IPS-NIHi11 (cell line): ENCODE data around the gene PDE4D.
A peak's percentile ranks its signal among the peaks of the same experiment; 100 is the strongest.
"Not testable (repeated sequence)": the region's sequence is repeated elsewhere in the genome, so short reads cannot be mapped to it uniquely, and the experiment has no call there.

Experiments used
- DNase-seq: peaks from one replicate; pipeline ENCODE4 v3.0.0; 2012; ENCODE audit warnings: mixed read lengths, low spot score

The PDE4D gene

DNA sequence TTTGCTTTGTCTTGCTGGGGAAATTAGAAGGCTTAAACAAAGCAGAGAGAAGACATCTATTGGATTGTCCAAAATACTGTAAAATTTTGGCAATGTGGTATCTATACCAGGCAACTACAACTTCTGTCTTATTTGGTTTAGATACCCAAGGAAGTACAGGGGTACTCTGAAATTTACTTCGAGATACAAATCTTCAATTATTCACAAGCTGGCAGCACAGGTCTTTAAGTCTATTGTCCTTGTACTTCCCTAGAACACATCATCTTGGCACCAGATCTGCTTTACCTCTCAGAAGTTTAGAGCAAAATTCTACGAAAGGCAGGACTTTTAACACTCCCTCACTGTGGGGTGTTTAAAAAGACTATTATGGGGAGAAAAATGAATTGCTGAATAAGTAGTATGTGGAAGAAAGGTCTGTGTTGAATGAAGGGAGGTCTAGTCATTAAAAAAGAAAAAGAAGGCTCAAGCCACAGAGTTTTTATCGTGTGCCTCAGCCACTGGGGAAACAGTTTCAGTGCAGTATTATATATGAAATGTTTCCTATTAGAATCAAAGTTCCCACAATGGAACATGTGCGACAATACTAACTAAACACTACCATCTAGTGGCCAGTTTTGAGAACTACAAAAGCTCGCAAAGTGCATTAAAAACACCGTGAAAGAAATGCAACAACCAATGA is 93.7 kb downstream of the PDE4D start:
- peak; percentile 37 for DNase-seq

DNA sequence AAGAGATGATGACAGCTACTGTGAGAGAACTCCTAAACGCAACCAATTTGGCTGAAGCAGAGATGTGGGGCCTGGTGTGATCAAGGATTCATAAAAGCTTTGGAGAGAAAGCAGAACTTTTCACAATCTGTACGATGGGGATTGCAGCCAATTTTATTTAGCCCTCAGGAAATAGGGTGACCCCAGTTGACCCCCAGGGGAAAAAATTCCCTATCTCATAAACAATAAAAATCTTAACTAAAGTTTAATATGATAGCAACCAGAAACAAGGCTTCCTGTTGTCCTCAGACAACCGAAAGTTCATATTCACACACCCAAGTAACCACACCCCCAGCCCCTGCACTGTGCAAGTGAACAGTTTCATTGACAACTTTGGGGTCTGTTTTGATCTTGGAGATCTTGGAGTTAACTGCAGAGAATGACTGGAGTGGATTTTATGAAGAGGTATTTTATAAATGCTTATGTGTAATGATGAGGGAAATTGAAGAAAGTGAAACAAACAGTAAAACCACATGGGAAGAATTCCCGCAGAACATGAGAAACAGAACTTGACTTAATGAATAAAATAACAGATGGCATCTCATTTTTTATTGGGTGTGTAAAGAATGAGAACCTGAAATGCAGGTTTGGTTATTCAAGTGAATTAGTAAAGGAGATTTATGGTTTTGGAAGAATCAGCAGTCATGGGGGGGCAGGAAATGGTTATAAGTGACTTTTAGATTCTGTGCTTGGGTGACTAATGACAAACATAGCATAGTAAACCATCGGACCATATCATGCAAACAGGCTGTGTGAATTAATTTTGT is 94.5 kb downstream of the PDE4D start:
- DNase-seq, result no peak

DNA sequence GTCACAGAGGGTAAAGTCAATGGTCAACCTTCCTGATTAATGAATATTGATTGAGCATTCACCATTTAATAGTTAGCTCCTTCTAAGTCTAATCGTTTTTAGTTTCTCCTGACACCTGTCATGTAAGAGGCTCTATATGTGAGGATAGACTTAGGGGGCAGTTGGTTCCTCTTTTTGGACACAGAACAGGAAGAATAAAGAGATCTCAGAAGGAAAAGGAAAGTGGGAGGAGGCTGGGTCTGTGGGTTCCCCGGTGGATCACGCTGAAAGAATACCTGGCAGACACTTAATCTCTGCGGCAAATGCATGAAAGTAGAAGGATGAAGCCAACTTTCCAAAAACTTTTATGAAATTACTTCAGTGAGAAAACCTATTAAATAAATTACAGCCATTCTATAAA is 98.4 kb downstream of the PDE4D start:
- no peak for DNase-seq

DNA sequence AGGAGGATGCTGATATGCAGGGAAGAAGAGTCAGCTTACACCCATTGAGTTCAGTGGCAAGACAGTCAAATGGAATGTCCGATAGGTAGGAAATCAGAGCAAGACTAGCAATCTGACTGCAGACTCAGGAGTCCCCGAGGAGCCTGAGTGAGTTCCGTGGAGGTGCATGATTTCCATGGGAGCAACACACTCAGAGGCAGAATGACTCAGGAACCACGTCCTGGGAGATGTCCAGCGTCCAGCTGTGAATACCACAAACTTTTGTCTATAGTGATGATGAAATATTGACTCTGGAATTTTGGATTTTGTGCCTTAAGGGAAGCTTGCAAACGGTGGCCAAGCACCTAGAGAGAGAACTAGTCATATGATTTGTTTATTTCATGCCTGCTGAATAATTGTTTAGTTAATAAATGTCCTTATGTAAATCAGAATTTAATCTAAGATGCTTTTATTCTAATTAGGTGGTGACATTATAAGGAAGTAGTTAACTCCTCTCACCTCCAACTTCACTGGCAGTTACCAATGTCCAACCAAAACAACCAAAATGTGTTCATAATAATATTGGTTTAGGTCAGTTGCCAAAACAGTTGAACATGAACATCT is 100.4 kb downstream of the PDE4D start:
- no peak for DNase-seq

DNA sequence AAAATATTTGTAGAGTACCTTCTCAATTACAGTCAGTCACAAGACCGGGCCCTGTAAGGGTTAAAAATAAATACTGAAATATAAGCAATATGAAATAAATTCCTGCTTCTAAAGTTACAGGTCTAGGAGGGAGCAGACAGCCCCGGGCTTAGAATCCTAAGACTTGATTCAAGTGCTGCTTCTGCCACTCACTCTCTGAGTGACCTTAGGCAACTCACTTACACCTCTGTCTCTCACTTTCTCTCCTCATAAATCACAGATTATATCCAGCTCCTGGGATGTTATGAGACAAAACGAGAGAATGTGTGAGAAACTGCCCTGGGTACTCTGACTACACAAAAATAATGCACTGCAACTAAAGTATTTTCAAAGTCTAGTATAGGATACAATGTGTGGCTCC is 101.9 kb downstream of the PDE4D start:
- DNase-seq, result no peak

DNA sequence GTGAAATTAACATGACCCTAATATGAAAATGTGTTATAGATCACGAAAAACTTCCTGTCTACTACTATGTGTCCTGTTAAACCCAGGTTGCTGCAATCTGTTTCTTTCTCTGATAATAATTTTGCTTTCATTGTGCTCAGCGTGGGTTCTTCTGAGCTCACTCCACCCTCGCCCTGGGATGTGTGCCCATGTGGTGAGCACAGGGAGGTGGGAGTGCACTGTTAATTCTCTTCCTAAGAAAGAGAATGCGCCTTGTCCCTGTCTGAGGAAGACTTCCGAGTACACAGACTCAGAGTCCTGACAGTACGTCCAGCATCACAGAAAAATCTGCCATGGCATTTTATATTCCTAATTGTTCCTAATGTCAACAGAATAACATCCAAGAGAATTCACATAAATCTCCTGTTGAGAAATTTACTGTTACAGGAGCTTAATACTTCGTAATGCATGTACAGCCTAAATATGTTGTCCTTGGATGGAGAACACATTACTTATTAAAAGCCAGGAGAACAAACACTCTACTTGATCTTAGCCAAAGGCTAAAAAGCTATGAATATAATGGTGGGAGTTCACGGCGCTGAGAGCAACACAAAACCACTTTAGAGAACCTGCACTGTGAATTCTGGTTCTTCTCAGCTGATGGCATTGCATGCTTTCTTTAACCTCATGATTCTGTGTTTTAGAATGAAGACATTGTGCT is 102.6 kb downstream of the PDE4D start:
- no peak for DNase-seq

DNA sequence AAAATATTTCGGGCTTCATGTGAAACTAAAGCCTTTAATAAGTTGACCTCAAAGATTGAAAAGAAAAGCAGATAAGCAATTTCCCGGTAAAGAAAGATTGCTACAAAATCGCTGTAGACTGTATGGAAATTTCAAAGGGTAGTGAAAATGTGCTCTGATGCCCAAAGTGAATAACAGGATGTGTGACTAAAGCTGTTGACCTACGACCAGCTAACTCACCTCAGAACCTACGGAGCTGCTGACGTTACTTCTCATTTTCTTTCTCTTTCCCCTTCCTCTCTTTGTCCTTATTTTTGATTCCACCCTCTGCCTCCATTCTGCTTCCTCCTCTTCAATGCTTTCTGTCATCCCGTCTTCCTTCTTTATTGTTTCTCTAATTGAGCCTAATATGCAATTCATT is 103.2 kb downstream of the PDE4D start:
- DNase-seq, result no peak

DNA sequence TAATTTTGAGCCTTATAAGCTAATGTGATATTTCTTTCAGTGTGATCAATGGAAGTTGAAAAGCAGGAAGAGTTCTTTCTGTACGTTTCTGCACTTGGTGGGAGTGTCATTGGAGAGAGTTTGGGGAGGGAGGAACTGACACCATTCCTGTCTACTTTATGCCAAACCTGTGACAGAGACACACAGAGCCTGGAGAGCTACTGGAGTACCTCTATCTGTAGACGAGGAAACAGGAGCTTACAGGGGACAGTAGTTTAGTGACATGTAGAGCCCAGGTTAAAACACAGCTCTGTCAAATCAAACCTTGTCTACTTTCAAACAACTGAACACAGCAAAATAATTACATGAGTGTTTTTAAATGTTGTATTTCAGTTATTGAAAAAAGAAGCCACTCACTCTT is 103.6 kb downstream of the PDE4D start:
- DNase-seq, result no peak

DNA sequence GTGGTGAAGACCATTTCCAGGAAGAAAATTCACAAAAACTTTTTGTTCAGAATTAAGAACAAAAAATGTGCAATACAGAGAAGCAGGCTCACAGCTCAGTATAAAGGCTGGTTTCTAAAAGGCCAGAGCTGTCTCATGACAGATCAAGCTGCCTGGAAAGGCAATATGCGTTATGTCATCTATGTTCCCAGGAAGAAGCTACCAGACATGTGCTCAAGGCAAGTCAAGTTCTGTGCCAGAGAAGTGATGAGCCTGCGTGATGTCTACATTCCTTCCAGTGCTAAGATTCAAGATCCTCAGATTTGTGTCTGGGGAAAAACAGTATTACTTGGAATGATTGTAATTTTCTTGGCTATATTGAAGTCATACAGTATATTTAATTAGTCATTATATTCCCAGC is 104.3 kb downstream of the PDE4D start:
- no peak for DNase-seq

DNA sequence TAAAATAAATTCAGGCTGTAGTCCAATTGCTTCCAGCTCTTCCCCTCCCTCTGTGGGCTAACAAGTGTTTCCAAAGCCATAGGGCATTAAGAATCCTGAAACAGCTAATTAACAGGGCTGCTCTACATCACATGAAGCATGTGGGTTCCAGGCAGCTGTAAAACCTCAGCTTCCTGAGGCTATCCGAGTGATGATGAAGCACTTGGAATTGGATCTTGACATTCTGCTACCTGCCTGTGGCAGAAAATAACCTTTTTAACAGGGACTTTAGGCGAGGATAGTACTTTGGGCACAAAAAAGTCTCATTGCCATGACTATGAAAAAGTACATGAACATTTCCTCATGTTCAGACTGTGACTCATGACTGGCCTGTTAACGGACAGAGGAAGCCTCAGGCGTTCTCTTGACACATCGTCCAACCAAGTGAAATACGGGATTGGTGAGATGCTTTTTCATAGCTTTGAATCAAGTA is 107.2 kb downstream of the PDE4D start:
- DNase-seq, result no peak

DNA sequence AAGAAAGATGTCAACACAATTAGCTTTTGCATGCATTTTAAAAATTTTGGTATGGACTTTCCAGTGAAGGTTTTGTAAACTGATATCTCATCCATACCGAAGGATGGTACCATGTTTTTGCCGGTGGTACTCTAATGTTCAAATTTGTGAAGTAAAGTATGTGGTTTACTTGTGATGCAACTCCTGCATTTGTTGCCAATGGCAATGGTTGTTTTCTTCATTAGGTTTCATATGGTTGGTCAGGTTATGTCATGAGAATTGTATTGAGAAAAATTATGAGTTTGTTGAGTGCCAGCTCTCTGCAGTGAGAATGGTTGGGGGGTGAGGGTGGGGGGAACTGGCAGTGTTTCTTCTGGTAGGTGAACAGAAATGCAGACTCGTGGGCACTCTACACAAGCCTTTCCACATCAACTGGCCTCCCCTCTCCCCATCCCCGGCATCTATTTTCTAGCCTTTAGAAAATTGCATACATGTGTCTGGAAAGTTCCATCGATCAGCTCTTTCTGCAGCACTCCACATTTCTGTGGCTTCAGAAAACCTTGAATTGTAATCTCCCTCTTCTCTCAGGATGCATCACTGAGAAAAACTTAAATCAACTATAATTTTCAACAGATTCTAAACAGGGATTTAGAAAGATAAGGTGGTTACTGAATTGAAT is 107.7 kb downstream of the PDE4D start:
- no peak for DNase-seq

DNA sequence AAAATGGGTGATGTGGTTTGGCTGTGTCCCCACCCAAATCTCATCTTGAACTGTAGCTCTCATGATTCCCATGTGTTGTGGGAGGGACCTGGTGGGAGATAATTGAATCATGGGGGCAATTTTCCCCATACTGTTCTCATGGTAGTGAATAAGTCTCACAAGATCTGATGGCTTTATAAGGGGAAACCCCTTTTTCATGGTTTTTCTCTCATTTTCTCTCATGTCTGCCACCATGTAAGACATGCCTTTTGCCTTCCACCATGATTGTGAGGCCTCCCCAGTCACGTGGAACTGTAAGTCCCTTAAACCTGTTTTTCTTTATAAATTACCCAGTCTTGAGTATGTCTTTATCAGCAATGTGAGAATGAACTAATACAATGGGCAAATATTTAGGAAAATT is 108.8 kb downstream of the PDE4D start:
- DNase-seq, result not testable (repeated sequence)

DNA sequence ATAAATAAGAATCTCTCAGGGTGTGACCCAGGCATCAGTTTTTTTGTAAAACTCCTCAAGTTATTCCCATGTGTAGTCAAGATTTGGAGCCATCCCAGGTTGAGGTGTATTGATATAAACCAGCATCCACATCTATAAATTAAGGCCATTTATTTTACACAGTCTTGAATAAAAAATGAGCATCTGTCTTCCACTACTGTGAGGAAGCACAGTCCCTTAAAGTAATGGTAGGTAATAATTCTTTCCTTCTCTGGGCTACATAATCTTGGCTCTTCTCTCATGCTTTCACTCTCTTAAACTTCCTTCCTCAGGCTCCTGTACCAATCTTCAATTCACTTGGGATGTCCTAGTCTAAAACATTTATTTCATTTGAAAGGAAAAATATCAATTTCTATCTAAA is 110.3 kb downstream of the PDE4D start:
- DNase-seq, result no peak

DNA sequence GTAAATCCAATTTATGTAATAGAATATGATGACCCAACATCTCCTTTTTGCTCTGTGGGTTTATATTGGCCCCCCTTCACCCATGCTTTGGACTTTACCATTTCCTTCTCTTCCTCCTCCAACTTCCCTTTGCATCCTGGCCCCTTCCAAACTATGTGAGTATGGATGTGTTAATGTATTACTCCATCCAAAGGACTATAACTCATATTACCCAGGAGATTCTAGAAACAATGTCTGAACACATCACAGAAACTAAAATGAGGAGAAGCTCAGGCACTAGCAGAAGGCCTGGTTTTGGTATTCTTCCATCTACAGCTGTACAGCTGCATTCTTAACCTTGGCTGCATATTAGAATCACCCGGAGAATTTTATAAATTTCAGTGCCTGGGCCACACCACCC is 110.7 kb downstream of the PDE4D start:
- no peak for DNase-seq

DNA sequence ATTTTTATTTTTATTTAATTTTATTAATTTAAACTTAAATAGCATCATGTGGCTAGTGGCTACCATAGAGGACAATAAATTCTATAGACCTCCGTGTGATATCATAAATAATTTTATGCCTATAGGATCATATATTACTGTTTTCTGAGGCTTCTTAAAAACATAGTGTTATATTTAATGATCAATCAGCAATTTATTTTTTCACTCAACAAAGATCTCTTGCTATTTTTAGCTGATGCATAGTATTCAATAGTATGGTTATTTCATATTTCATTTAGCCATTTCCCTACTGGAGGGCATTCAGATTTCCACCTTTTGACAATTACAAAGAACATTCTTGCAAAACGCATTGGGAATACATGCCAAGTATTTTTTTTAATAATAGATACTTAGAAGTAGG is 114.1 kb downstream of the PDE4D start:
- DNase-seq, result no peak

DNA sequence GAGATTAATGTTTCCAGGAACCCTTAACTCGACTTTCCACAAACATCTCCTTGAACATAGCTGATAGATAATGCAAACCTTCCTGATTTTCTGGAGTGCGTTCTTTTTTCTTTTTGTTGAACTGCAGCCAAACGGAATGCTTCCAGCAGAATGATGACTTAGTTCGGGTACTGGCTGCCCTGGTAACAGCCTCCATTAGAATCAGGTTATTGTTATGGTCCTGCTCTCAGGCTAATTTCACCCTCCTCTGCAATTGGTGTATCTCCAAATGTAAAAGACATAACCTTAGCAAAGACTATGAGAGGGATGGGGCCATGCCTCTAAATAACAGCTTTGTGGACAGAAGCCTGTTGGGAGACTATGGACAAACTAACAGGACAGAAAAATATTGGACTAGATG is 116.5 kb downstream of the PDE4D start:
- DNase-seq, result no peak

DNA sequence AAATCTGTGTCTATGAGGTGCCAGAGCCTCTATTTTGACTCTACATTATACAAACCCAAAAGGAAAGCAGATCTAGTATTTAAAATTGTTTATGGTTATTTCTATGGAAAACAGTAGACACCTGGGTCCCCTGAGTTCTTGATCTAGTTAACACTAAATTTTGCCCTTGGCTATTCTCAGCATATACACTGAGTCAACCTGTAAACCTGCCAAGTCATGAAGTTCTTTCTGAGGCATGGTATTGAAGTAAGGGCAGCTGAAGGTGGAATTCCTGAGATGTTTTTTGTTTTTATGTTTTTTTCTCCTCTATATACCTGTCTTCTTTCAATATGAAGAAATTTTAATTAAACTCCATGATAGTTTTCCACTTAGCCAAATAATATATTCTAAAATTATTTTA is 120.2 kb downstream of the PDE4D start:
- DNase-seq, result no peak

DNA sequence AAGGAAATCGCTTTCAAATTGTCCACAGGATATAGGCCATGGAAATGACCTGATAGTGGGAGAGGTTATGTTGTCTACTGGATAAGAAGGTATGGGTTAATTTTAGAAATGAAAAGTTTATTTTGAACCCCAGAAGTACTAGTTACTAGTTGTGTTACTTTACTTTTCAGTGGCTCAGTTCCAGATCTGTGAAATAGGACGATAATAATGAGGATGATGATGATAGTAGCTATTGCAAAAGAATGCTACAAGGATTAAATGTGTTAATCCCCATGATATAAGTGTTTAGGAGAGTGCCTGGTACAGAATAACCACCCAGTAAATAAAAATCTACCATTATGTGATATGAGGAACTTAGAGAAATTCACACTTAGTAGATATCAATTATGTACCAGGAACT is 120.8 kb downstream of the PDE4D start:
- no peak for DNase-seq

DNA sequence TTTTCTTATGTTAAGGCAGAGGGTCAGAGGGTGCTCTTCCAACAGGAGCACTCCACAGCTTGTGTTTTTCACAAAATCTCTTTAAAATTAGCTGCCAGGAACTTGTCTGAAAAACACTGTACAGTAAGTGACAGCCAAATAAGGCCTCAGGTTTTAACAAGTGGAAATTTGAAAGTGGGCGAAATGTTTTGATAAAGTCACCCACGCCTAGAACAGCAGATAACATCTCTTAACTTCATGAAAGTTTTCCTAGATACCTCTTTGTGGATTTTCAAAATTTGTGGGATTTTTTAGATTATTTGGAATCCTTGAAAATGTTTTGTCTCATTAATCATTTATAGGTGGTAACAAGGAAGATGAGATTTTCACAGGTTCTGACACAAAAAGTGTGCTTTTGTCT is 121.3 kb downstream of the PDE4D start:
- DNase-seq, result no peak

DNA sequence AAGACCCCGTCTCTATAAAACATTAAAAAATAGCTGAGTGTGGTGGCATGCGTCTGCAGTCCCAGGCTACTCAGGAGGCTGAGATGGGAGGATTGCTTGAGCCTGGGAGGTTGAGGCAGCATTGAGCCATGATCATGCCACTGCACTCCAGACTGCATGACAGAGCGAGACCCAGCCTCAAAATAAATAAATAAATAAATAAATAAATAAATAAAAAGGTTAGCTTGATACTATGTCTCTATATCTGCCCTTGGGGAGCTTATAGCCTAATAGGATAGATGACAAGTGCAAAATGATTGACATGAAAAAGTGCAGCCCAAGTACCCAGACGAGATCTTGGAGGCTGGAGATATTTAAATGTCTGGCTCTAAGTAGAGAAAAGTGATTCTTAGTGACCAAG is 122.6 kb downstream of the PDE4D start:
- DNase-seq, result no peak

DNA sequence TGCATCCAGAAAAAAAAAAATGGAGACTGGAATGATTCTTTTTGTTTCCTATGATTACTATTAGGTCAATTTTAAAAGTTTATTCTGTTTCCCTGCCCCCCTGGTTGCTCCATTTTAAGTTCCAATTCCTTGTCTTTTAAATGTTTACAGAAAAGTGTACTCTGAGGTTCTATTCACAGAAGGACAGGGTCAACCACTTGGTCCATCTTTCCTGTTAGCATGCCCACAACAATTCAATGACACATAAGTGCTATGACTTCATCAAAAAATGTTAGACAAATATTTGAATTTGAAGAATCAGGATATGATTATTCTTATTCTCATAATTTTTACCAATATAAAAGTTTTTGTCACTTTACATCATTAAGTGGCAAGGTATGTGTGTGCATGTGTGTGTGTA is 123.7 kb downstream of the PDE4D start:
- DNase-seq, result no peak

DNA sequence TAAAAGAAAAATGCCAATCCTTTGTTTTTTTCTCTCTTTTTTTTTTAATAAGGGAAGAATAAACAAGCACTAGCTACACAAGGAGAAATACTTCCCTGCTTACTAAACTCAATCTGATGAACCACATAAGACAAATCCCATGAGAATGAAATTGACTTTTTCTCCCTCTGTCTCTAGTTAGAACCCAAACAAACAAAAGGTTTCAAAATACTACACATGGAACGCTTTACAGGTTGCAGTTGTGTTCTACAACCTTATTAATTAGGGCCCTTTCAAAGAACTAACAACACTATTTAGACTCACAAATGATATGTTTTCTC is 124.5 kb downstream of the PDE4D start:
- no peak for DNase-seq
